ENCODE measurements around the gene SNRNP40. TPM values are rescaled to one million over a fixed set of nuclear protein-coding genes. Genes with fewer than 3 reads are reported as not detected.

Gene SNRNP40
- 112 and 127 TPM in 2 replicates for total RNA-seq

DNA sequence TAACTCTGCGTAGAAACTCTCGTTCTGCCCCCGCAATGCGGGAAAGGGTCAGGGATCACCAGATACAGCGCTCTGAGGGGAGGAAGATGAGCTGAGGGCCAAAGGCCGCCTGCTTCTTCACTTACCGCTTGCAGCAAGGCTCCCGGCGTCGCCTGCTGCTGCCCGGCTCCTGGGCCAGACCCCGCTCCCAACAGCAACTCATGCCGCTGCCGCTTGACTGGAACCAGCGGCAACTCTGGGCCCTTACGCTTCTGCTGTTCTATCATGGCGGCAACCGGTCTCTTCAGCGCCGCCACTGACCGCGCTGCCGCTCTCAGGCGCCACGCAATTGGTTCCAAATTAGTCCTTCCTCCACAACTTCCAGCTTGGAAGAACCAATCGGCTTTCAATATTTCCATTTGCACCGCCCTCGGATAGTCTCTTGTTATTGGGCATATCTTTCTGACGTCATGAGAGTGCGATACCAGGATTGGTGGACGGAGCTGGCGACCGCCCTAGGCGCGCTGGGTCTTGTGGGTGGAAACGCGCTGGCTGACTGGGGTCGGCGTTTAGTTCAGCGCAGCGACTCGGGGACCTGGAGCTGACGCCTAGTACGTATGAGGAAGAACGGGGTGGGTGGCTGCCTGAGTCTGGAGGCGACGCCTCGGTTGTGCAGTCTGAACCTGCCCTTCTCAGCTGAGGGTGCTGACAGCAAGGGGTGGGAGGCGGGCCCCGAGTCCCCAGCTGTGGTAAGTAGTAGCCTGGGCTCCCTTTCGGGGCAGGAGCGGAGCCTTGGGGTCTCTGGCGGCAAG is at the start of gene SNRNP40, which contains the start of gene ZCCHC17:
Gene SNRNP40, minus strand, starts transcription at position 303 of the 791 bp plus-strand sequence. Its CDS starts 37 bp downstream, at position 266.
Gene ZCCHC17, plus strand, starts transcription at position 547 of the 791 bp plus-strand sequence. CDS start 13,067 bp downstream, outside the sequence.

DNA sequence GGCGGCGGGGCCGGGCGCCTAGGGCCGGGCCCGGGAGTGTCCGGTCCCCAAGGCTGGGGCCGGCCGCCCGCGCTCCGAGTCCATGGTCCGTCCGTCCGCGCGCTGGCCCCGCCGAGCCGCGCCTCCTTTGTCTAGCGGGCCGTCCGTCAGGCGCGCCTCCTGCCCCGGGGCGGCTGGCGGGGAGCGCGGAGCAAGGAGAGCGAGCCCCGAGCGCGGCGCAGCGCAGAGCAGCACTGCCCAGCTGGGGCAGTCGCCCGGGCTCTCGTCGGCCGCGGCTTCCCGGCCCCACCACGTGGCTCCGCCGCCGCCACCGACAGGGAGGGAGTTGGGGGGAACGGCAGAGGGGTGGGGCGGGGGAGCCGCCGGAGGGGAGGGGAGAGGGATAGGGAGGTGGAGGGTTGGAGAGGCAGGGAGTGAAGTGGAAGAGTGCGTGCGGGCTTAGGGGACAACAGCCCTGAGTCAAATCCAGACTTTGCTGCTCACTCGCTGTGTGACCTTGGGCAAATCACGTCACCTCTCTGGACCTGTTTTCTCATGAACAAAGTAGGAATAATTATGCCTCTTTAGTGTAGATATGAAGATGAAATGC is 56.8 kb downstream of the SNRNP40 start, which contains the start of gene NKAIN1:
Gene NKAIN1, minus strand, starts transcription at position 235 of the 589 bp plus-strand sequence. CDS start 340 bp downstream, outside the sequence.

Other genes with a start within 250 kb of the SNRNP40 start
- 39.5 and 51.5 TPM in 2 replicates for gene PUM1, start 231.1 kb downstream of the SNRNP40 start, total RNA-seq
- 0.09 TPM in 1 of 2 replicates, not detected in the other for gene NKAIN1, start 56.9 kb downstream of the SNRNP40 start, total RNA-seq
- 31.6 and 47.5 TPM in 2 replicates for gene ZCCHC17, start 244 bp upstream of the SNRNP40 start, total RNA-seq
- 58.3 and 116 TPM in 2 replicates for gene FABP3, start 76.3 kb upstream of the SNRNP40 start, total RNA-seq
- gene SERINC2, start 116.4 kb upstream of the SNRNP40 start, total RNA-seq: 4.0 and 5.2 TPM in 2 replicates

All from smooth muscle cell of bladder (primary cell).